Measurements from ENCODE around the gene DPP7.
"Not testable (repeated sequence)": the region's sequence is repeated elsewhere in the genome, so short reads cannot be mapped to it uniquely, and the experiment has no call there.

DPP7 gene

GRCh38 chr9:137147793-137148160 lies 33.2 kb upstream of the DPP7 start:
- FAIRE-seq = no peak

GRCh38 chr9:137147091-137147792 lies 32.7 kb upstream of the DPP7 start:
- FAIRE-seq = no peak

GRCh38 chr9:137146527-137146918 lies 32.0 kb upstream of the DPP7 start:
- FAIRE-seq = no peak

- no peak for FAIRE-seq
Observed at GRCh38 chr9:137145731-137146526, 31.4 kb upstream of the DPP7 start.

GRCh38 chr9:137143459-137143858 lies 28.9 kb upstream of the DPP7 start:
- FAIRE-seq = no peak

- no peak for FAIRE-seq
Observed at GRCh38 chr9:137141976-137142936, 27.7 kb upstream of the DPP7 start.

- no peak for FAIRE-seq
Observed at GRCh38 chr9:137141050-137141810, 26.7 kb upstream of the DPP7 start.

GRCh38 chr9:137140151-137141012 lies 25.8 kb upstream of the DPP7 start:
- FAIRE-seq = no peak

- FAIRE-seq = no peak
Observed at GRCh38 chr9:137139468-137140150, 25.1 kb upstream of the DPP7 start.

- no peak for FAIRE-seq
Observed at GRCh38 chr9:137138722-137139467, 24.4 kb upstream of the DPP7 start, which contains the start of gene GRIN1. GRIN1 (plus strand) TSS chr9:137139154; CDS start chr9:137139487, 333 bp downstream.

GRCh38 chr9:137138058-137138721 lies 23.7 kb upstream of the DPP7 start:
- no peak for FAIRE-seq

- no peak for FAIRE-seq
Observed at GRCh38 chr9:137136881-137137607, 22.5 kb upstream of the DPP7 start.

- FAIRE-seq = no peak
Observed at GRCh38 chr9:137136261-137136880, 21.8 kb upstream of the DPP7 start.

- FAIRE-seq = not testable (repeated sequence)
Observed at GRCh38 chr9:137135154-137135553, 20.6 kb upstream of the DPP7 start.

- no peak for FAIRE-seq
Observed at GRCh38 chr9:137134191-137134590, 19.7 kb upstream of the DPP7 start.

- no peak for FAIRE-seq
Observed at GRCh38 chr9:137130176-137130755, 15.7 kb upstream of the DPP7 start.

- FAIRE-seq = no peak
Observed at GRCh38 chr9:137129456-137130175, 15.1 kb upstream of the DPP7 start.
